ENCODE results near the gene TSC22D2. TPM values are rescaled to one million over a fixed set of nuclear protein-coding genes. Genes with fewer than 3 reads are reported as not detected.
"Not testable (repeated sequence)": the region's sequence is repeated elsewhere in the genome, so short reads cannot be mapped to it uniquely, and the experiment has no call there.

The TSC22D2 gene
- total RNA-seq, 2 donors from 2014 or later, result 37.8 to 51.6 TPM

DNA sequence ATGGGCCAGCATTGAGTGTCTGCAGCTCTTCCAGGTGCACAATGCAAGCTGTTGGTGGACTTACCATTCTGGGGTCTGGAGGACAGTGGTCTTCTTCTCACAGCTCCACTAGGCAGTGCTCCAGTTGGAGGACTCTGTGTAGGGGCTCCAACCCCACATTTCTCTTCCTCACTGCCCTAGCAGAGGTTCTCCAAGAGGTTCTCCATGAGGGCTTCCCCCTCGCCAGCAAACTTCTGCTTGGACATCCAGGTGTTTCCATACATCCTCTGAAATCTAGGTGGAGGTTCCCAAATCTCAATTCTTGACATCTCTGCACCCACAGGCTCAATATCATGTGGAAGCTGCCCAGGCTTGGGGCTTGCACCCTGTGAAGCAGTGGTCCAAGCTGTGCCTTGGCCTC is 92.9 kb downstream of the TSC22D2 start:
- DNase-seq; ATAC-seq; H3K9me3 ChIP-seq (ENCODE audit: control insufficient read depth, low read length, poor library complexity, severe bottlenecking); H3K4me1 Mint-ChIP-seq; H3K4me3 Mint-ChIP-seq; H3K27ac Mint-ChIP-seq; H3K36me3 Mint-ChIP-seq (ENCODE audit: low read depth): not testable (repeated sequence)
- peaks cover 22% of the 10 kb centered on the region for H3K27me3 Mint-ChIP-seq

DNA sequence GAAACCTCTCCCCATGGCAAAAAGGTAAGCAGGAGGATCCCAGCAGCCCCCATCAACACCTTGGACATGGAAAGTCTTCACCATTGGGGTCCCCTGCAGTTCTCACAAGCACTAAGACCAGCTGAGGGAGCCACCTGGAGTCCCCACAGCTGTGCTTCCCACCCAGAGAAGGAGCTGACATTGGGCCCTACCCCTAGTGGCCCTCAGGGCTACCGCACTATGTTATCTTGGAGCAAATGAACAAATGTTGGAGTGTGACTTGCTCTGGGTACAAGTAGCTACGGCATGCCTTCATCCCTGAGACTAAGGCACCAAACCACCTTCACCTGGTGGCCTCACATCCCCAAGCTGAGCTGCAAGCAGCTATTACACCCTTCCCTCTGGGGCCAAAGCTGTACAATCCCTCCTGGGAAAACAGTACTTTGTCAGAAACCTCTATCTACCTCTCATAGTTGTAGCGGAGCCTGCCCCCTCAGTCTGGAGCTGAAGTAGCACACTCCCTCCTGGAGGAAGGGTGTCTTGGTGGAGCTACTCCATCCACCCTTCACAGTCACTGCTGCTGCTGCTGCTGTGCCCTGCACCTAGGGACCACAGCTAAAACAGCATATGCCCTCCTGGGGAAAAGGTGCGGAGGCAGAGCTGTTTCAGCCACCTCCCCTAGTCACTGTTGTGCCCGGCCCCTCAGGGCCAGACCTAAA is 95.5 kb downstream of the TSC22D2 start:
- Mint-ChIP-seq H3K4me1 (no peaks in the 10 kb centered on the region), H3K27me3 (peaks cover 33% of the 10 kb centered on the region), H3K27ac (no peak overlapping the region), H3K36me3 (ENCODE audit: low read depth) (no peaks in the 10 kb centered on the region), H3K4me3 (no peak overlapping the region)
- ATAC-seq (no peak), DNase-seq (no peak)
- H3K9me3 ChIP-seq (ENCODE audit: control insufficient read depth, low read length, poor library complexity, severe bottlenecking), result peaks cover 2% of the 10 kb centered on the region

- Mint-ChIP-seq H3K36me3 (ENCODE audit: low read depth) (peaks cover 2% of the 10 kb centered on the region), H3K4me3 (no peak overlapping the region), H3K27me3 (peaks cover 42% of the 10 kb centered on the region), H3K27ac (no peak overlapping the region), H3K4me1 (no peaks in the 10 kb centered on the region)
- ATAC-seq (no peak), DNase-seq (no peak)
- H3K9me3 ChIP-seq (ENCODE audit: control insufficient read depth, low read length, poor library complexity, severe bottlenecking), result peaks cover 2% of the 10 kb centered on the region
Measured at GRCh38 chr3:150504483-150504882, 96.4 kb downstream of the TSC22D2 start.

DNA sequence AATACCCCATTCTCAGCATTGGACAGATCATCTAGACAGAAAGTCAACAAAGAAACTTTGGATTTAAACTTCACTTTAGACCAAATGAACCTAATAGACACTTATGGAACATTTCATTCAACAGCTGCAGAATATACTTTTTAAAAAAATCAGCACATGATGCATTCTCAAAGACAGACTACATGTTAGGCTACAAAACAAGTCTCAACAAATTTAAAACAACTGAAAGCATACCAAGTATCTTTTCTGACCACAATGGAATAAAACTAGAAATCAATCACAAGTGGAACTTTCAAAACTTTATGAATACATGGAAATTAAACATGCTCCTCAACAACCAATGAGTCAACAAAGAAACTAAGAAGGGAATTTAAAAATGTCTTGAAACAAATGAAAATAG is 100.3 kb downstream of the TSC22D2 start:
- DNase-seq (no peak), ATAC-seq (no peak)
- peaks cover 2% of the 10 kb centered on the region for H3K9me3 ChIP-seq (ENCODE audit: control insufficient read depth, low read length, poor library complexity, severe bottlenecking)
- Mint-ChIP-seq H3K4me3 (no peak overlapping the region), H3K27ac (no peak overlapping the region), H3K36me3 (ENCODE audit: low read depth) (peaks cover 4% of the 10 kb centered on the region), H3K4me1 (peaks cover 7% of the 10 kb centered on the region), H3K27me3 (peaks cover 65% of the 10 kb centered on the region)

GRCh38 chr3:150509780-150510179 is 101.7 kb downstream of the TSC22D2 start:
- H3K9me3 ChIP-seq (ENCODE audit: control insufficient read depth, low read length, poor library complexity, severe bottlenecking), result peaks cover 2% of the 10 kb centered on the region
- Mint-ChIP-seq H3K4me1 (peaks cover 7% of the 10 kb centered on the region), H3K27me3 (peaks cover 54% of the 10 kb centered on the region), H3K36me3 (ENCODE audit: low read depth) (peaks cover 4% of the 10 kb centered on the region), H3K27ac (no peak overlapping the region), H3K4me3 (no peak overlapping the region)
- ATAC-seq (no peak), DNase-seq (no peak)

GRCh38 chr3:150511122-150511821 is 103.2 kb downstream of the TSC22D2 start:
- Mint-ChIP-seq H3K4me3 (no peak overlapping the region), H3K27ac (no peak overlapping the region), H3K4me1 (peaks cover 7% of the 10 kb centered on the region), H3K27me3 (peaks cover 53% of the 10 kb centered on the region), H3K36me3 (ENCODE audit: low read depth) (peaks cover 4% of the 10 kb centered on the region)
- H3K9me3 ChIP-seq (ENCODE audit: control insufficient read depth, low read length, poor library complexity, severe bottlenecking), result peaks cover 2% of the 10 kb centered on the region
- DNase-seq, result no peak
- no peak for ATAC-seq

GRCh38 chr3:150515210-150515609 is 107.1 kb downstream of the TSC22D2 start:
- Mint-ChIP-seq H3K4me3 (no peak overlapping the region), H3K27ac (no peak overlapping the region), H3K36me3 (ENCODE audit: low read depth) (peaks cover 2% of the 10 kb centered on the region), H3K4me1 (peaks cover 5% of the 10 kb centered on the region), H3K27me3 (peaks cover 23% of the 10 kb centered on the region)
- no peaks in the 10 kb centered on the region for H3K9me3 ChIP-seq (ENCODE audit: control insufficient read depth, low read length, poor library complexity, severe bottlenecking)
- DNase-seq, result no peak
- ATAC-seq, result no peak

Other genes with a start within 250 kb of the TSC22D2 start
- gene SERP1, start 138.2 kb downstream of the TSC22D2 start, total RNA-seq, result 100 to 1,000 TPM; 106 to 119 TPM
- gene EIF2A, start 138.5 kb downstream of the TSC22D2 start, total RNA-seq, result 100 to 1,000 TPM; 132 to 144 TPM
- 100 to 1,000 TPM in 1 of 2 donors, 10 to 100 TPM in 1; 85.2 to 104 TPM for gene SELENOT, start 195.0 kb downstream of the TSC22D2 start, total RNA-seq